DND-41 (cell line): Measurements from ENCODE around the gene FBLN1.

Source experiments
- CTCF ChIP-seq: IDR thresholded peaks from 2 replicates; pipeline ENCODE4 v1.5.1; 2012; ENCODE audit warnings: borderline replicate concordance, low read length, moderate library complexity, mild to moderate bottlenecking; ENCODE audit not compliant: poor library complexity, severe bottlenecking; ENCODE audit errors: extremely low read depth
- EZH2 ChIP-seq: IDR thresholded peaks from 3 replicates; pipeline ENCODE4 v1.6.1; 2012; ENCODE audit warnings: borderline replicate concordance, low read depth, mild to moderate bottlenecking, moderate library complexity, low read length, inconsistent platforms; ENCODE audit not compliant: severe bottlenecking

DNA sequence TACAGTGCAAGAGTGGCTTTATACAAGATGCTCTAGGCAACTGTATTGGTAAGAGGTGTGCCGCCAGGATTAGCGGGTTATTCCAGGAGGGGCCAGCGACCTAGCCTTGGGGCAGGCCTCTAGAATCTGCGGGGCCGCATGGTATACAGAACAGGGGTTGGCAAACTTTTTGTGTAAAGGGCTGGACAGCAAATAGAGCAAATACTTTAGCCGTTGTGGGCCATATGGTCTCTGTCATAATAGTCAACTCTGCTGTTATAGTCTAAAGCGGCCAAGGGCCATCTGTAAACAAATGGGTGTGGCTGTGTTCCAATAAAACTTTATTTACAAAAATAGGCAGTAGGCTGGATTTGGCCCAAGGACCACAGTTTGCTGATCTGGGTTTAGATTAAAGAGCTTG lies 32.6 kb downstream of the FBLN1 start:
- no peak for TF ChIP-seq CTCF
- no peak for TF ChIP-seq EZH2
